NCI-H446 (cell line): ENCODE measurements around the gene TRAF6.

Experiments used
- DNase-seq, 2 experiments: peaks; one replicate each; lab custom pipeline; 2025; lab: John Stamatoyannopoulos, UW

Gene TRAF6

DNA sequence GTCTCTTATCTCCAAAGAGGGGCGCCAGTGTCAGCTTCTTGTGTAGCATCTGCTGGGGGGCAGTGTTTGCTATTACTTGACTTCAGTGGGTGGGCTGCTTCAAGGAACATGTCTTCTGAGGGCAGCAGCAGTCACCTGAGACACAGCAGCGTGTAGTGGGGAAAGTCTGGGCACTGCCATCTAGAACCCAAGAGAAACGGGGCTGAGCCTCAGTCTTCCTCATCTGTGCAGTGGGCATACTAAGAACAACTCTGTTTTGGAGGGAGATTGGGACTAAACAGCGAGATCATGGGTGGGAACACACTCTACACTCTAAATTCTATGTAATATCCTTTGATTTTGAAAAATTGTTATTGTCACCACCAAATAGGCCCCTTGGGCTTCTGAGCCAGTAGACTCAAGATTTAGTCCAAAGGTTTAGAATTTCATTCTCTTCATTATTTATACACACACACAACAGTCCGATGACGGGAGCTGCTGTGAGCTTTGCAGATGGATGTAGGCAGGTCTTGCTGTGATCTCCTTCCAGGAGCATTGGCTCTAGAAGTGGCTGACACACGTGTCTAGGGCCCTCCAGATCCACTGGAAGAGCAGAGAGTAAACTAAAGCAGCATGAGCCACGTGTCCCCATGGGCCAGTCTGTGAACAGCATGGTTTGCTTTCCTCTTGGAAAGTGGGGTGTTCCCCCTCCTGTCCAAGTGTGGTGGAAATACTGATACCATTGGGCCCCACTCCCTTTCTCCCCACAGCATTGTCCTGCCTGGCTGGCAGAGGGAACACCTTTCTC, 51.8 kb downstream of the TRAF6 start:
- DNase-seq, result no peak

DNA sequence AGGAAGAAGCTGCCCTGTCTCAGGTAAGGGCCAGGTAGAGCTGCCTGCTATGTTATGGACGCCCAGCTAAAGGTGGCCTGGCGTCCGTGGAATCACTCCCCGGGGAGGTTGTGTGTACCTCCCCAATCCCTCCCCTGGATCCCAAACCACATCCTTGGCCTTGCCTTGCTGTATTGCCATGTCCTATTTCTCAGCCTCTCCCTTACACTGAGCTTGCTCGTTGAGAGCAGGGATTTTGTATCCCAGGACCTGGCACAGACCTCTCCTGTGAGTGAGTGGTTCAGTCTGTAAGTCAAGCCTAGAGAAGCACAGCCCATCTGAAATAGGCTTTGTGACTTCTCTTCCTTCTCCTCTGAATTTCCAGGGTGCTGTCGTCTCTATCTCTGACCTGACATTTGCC, 53.9 kb downstream of the TRAF6 start:
- no peak for DNase-seq

DNA sequence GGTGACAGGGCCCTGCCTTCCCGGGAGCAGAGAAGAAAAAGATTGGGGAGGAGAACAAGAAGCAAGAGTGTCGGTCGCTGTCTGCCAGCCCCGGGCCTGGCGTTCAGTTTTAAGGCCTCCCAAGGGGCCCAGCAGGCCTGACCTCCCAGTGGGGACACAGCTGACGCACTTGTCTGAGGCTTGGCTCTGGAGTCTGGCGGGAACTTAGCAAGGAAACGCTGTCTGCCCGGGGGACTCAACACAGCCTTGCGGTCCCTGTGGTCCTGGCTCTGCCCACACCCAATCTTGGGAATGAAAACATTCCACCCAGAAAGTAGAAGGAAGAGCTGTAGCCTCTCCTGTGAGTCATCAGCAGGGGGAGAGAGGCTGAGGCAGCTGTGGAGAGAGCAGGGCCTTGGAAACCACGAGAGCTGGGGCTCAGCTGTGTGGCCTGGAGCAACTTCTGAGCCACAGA, 54.4 kb downstream of the TRAF6 start:
- peak in 1 of 2 experiments; percentile 65 for DNase-seq

DNA sequence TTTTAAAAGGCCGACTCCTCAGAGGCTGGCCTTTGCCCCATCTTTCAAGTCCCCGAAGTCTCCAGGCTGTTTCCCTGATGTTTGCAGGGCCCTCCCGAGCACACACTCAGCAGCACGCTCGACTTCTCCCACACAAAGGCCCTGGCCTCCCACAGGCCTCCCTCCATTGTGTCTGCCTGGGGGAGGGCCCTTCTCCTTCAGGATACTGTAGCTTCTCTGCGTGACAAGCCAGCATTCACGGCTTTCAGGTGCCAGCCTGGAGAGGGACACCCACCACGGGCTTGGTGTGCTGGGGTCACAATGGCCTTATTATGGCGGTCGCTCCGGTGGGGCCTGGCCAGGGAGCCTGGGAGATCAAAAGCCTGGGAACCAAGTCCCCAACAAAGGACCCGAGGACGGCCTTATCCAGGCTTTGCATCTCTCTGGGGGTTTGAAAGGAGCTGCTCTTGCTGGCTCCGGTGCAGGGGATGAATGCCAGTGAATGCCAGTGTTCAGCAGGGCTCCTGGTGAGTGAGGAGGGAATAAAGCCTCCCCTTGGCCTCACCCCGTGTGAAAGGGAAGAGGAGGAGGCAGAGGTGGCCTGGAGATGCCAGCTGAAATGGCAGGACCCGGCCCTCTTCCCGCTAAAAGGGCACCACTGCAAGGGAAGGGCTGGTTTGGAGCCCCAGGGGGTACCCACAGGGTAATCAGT, 55.0 kb downstream of the TRAF6 start:
- peak; percentile 25 to 43 for DNase-seq

DNA sequence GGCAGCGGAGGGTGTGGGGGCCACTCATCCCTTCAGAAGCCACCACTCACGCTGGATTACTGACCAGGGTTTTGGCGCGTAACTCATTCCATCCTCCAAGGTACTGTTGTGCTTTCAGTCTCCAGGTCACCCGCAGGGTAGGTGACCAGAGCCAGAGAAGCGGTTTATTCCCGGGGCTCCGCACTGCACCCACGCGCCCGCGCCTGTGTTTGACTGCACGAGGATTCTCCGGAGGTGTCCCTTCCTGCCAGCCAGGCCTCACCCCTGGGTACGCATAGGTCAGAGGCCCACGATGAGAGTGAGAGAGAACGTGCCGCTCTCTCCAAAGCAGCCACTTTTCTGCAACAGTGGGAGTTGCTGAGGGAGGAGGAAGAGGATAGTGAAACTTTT, 55.5 kb downstream of the TRAF6 start:
- no peak for DNase-seq

DNA sequence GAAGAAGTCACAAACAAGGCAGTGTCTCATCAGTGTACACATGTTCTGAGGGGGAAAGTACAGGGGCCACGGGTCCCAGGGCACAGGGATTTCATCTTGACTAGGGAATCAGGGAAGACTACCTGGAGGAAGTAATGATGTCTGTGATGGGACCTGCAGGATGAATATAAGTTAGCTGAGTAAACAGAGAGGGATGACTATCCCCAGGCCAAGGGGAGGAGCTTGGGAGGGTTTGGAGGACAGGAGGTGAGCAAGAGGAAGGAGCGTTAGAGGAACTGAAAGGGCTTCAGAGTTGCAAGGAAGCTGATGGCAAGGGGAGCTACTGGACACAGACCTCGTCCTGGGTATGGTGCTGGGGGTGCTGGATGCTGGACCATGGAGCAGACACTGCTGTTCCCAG, 56.4 kb downstream of the TRAF6 start:
- DNase-seq, result no peak

DNA sequence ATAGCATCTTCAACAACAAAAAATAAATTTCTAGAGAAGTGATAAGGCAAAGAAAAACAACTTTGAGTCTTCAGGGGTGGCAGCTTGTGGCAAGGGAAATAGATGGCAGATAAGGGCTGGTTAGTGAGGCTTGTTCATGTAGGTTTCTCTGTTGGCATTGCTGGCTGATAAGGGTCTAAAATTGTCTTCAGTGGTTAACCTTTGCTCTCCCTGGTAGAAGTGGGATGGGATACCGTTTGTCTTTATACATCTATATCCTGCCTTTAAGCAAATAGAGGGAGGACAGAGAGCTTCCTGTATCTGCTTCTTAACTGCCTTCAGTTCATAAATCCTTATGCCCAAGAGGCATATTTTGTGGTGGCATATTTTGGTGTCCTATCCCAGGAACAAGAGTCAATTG, 57.1 kb downstream of the TRAF6 start:
- DNase-seq, result no peak

DNA sequence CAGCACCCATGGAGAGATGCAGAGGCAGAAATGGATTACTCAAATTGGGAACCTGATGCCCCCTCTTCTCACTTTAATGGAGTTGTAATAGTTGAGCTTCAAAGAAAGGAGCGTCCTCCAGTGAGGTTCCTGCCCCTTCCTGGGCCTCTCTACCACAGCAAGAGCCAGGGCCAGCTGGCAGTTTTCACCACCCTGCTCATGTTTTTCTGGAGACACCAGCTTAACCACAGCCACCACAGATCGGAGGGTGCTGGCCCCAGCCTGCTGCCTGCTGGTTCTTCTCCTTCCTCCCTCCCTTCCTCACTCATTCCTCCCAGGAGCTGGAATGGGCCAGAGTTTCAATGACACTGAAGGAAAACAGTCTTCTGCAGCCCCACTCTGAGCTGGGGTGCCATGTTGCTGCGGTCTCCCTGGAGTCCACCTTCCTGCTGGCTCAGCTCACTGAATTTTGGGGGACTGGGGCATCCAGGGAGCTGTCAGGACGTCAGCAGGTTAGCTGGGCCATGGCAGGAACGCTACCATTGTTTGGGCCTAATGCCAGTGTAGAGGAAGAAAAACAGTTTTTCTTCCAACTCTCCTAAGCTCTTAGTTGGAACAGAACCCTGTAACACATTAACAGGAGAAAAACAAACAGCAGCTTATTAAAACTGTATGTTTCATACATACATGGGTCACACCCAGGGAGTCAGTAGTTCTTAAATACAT, 57.7 kb downstream of the TRAF6 start:
- peak; percentile 63 to 83 for DNase-seq

DNA sequence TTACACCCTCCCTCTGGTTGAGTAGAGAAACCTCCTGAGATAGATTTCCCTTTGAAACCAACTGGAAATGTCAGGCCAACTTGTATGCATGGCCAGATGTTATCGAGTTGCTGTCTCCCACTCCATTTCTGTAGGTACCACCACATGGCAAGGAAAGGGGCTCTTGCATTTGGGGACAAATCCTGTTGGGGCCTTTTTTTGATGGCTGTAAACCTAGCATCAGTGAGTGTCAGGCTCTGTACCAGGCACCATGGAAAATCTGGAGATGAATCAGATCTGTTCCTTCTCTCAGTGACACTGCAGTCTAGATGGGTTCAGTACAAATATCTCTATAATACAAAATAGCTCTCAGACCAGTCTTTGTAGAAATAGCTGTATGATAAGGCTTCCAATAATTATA, 58.4 kb downstream of the TRAF6 start:
- no peak for DNase-seq

DNA sequence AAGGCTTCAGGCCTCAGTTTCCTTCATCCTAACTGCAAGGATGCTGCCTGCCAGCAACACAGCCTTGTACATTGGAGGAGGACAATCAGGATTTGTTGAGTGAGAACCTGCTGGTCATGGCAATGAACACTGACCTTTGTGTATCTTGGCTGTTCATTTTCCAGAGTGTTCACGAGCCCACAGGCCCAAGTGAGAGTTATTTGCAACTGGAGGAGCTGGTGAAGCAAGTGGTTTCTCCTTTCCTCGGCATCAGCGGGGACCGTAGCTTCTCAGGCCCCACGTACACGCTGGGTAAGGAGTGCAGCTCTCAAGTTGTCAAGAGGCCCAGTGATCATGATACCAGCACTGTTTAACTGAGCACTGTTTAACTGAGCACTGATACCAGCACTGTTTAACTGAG, 59.0 kb downstream of the TRAF6 start:
- DNase-seq, result no peak

DNA sequence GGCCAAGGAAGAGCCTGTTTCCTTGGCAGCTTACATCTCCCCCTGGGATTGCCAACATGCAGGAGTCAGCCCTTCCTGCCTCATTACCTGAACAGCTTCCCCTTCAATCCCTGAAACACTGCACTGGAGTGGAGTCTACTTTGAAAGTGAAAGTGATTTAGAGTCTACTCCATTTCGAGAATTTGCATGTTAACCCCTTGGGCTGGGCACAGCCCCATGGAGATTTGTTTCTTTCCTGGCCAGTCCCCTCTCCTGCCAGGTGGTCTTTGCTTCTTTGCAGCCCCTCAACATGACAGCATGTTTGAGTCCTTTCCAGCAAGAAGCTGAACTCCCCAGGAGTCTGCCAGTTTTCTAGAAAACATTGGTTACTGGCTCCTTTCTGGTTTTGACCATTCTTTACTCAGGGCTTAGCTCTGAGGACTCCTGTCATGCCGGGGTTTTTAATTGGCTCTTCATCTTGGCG, 59.9 kb downstream of the TRAF6 start:
- peak in 1 of 2 experiments; percentile 30 for DNase-seq

DNA sequence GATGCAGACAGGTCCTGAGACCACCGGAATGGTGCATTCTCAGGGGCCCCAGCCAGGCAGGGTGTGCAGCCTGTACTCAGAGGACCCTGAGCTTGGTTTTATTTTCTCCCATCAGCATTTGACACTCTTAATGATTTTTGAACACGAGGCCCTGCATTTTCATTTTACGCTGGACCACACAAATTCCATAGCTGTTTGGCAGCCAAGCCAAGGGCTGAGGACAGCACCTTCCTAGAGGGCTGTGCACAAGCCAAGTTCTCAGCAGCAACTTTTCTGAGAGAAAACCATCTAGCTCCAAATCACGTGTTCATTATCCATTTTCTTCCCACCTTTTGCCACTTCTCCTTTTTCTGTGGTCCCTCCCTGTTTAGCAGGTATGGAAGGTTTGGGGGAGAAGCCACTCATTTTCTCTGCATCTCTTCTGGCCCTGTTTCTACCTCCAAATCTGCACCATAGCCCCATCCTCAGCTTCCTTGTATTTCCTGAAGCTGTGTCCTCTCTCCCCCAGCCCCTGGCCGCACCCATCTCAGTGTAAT, 60.4 kb downstream of the TRAF6 start:
- no peak for DNase-seq

DNA sequence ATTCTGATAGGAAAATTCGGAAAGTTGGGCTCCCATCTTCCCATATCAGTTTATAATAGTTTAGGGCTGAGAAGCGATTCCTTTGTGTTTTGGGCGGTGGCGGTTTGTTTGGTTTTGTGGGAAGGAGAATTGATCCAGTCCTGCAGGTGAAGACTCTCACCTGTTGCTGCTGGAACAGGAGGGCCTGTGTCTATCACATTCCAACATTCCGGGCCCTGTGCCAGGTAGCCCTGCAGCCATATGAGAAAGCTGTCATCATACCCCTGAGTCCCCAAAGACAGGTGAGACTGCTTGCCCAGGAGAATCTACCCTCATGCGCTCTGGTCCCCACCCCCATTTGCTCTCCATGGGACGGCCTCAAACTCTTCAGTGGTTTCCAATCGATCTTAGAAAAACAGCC, 62.1 kb downstream of the TRAF6 start:
- DNase-seq, result no peak

DNA sequence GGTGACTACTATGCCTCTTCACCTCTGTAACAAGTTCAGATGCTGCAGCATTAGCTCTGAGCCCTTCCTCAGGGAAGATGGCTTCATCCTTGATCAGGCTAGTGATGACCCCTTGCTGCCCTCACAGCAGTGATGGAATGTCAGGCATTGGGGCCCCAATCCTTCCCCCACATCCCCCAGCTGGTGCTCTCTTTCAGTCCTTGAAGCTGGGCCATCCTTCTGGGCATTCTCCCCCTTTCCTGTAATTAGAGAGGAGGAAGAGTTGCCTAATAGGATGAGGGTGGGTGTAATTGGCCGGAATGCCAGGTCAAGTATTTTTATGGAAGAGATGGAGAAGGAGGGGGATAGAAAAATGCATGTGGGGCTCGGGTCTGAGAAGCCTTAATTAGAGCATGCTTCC, 62.6 kb downstream of the TRAF6 start:
- no peak for DNase-seq

DNA sequence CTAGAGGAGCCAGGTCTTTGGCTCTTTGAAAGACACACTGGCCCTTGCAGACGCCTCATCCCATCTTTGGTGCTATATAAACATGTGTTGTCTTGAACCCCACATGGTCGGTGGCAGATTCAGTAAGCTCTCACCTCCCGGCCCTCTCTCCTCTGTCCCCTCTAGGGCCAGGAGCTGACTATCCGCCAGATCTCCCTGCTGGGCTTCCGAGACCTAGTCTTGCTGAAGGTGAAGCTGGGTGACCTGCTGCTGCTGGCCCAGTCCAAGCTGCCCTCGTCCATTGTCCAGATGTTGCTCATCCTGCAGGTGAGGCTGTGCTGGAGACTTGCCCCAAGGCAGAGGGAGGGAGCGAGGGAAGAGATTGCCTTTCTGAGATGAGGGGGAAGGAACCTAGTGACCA, 63.9 kb downstream of the TRAF6 start:
- DNase-seq, result no peak

DNA sequence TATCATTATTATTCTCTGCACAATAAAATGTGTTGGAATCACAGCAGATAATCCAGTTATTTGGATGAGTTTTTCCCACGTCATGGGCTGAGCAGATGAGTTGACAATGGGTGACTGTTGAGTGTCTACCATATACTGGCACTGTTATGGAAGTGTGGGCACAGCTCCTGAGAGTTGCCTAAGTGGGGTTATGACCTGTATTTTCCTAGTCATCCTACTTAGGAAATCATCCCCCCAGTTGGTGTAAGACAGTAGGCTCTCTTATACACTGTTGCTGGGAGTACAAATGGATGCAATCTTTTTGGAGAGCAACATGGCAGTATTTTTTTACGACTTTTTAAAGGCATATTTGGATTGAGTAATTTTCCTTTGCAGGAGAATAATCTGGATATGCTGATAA, 66.4 kb downstream of the TRAF6 start:
- DNase-seq, result no peak

DNA sequence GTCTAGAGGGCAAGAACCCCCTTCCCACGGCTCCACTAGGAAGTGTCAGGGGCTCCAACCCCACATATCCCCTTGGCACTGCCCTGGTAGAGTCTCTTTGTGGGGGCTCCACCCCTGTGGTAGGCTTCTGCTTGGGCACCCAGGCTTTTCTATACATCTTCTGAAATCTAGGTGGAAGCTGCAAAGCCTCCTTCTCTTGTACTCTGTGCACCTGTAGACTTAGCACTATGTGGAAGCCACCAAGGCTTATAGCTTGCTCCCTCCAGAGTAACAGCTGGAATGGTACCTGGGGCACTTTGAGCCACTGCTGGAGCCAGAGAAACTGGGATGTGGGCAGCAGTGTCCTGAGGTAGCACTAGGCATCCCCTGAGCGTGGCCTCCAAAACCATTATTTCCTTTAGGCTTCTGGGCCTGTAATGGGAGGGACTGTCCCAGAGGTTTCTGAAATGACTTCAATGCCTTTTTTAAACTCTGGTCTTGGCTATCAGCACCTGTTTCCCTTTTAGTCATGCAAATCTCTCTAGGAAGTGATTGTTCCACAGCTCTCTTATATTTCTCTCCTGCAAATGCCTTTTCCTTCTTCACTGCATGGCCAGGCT, 68.4 kb downstream of the TRAF6 start:
- no peak for DNase-seq

DNA sequence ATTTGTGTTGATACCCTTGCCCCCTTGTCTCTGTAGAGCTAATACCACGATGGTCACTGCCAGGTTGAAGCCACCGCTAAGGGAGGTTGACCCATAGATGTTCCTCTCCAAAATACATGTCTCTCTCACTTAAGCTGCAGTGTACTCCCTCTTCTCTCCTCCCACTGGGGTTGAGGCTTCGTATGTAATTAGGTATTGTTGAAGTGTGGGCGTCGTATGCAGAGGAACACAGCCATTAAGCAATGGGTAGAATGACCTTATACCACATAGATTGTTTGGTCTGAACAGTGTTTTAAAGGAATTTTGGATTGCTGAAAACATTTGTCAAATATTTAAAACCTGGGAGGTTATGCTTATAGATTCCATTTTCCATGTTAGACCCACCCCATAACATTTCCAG, 71.9 kb downstream of the TRAF6 start:
- no peak for DNase-seq

DNA sequence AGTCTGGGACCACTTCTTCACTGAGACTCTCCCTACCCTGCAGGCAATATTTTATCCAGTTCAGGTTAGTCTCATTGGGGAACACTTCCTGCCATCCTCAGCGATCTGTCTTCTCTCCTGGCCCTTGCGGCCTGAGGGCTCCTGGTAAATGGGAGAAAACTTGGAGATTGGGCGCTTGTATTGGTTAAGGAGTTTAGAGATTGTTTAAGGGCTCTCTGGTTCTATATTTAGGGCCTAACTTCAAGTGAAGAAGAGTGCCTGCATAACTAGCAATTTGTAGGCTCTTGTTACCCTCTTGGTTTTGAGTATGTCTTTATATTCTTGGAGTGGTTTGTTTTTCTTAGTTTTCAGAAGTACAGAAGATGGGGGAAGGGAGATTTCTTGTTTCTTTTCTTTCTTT, 72.7 kb downstream of the TRAF6 start:
- no peak for DNase-seq
